Activated CD4-positive, alpha-beta T cell treated with anti-CD3 and anti-CD28 coated beads, Interleukin-2, Interleukin-6, amounts not matched to agents 100 ng/mL and 50 ng/mL, durations not matched to agents 16 hours and 8 hours (primary cell): ENCODE data around the gene OVOL3.
"Not testable (repeated sequence)": the region's sequence is repeated elsewhere in the genome, so short reads cannot be mapped to it uniquely, and the experiment has no call there.

Experiments
- DNase-seq: peaks from one replicate; pipeline ENCODE4 v3.0.0-alpha.2; 2020

The OVOL3 gene

DNA sequence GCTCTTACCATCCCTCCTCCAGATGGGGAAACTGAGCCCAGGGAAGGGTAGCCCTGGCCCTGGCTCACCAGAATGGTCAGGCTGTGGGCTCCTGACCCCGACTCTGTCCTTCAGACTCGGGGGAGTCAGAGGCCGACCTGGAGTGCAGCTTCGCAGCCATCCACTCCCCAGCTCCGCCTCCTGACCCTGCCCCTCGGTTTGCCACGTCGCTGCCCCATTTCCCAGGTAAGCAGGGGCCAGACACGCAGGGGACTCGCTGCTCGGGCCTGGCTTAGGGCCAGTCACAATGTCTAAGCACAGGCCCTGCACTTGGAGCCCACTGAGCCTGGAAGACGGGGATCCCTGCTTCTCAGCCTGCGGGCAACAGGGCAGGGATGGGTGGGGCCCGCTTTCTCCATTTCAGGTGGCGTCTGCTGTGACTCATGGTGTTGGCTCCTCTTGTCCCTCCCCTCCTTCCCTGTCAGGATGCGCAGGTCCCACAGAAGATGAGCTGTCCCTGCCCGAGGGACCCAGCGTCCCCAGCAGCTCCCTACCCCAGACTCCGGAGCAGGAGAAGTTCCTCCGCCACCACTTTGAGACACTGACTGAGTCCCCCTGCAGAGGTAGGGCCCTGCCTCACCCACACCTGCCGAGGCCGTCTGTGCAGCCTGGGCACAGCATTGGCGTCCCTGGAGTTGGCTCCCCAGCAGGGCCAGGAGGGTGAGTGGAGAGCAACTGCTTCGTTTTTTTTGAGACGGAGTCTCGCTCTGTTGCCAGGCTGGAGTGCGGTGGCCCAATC, 9.2 kb upstream of the OVOL3 start:
- no peak for DNase-seq

DNA sequence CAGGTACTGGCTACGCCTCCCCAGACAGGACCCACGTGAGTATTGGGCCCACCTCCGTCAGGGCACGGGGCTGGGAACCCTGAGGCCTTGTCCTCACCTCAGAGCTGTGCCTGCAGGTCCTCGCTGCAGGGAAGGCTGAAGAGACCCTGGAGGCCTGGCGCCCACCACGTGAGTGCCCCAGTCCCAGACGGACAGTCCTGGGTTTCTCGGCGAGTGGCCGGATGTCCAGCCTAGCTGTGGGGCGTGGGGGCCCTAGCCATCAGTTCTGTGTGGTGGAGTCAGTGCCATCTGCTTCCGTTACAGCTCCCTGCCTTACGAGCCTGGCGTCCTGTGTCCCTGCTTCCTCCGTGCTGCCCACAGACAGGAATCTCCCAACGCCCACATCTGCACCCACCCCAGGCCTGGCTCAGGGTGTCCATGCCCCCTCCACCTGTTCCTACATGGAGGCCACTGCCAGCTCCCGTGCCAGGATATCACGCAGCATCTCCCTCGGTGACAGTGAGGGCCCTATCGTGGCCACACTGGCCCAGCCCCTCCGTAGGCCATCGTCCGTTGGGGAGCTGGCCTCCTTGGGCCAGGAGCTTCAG, 7.8 kb upstream of the OVOL3 start:
- DNase-seq: no peak

DNA sequence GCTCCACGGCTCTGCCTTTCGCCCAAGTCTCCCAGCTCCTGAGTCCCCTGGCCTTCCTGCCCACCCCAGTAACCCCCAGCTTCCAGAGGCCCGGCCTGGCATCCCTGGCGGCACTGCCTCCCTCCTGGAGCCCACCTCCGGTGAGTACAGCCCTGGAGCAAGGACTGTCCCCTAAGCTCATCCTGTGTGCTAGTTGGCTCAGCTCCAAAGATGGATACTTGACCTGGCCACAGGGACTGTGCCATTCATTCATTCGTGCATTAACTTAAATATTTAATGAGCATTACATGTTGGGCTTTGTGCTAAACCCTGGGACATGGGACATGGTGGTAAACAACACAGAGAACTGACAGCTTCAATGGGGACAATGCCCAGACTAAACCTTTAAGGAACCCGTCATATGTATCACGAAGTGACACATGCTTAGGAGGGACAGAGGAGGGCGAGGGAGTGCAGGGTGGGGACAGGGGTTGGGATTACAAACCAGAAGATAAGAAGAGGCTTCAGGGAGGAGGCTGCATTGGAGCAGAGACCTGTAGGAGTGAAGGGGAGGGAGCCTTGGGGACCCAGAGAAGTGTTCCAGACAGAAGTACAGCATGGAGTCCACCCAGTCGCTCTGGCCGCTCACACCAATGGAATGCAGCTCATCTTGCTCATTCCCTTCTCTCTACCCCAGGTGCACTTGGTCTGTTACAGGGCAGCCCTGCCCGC, 6.9 kb upstream of the OVOL3 start:
- DNase-seq: no peak

DNA sequence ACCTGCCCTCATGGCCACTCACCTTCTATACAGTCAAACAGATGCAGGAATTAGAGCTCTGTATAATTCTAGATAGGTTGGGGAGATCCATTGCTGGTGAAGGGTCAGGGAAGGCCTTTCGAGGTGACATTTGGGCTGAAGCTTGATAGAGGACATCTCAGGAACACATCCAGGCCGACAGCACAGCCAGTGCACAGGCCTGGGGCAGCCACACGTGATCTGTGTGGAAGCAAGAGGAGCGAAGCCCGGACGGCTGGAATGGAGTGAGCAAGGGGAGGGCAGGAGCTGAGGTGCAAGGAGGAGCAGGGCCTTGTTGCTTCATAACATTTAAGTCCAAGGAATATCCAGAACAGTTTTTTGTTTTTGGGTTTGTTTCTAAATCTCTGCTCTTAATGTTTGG, 4.5 kb upstream of the OVOL3 start:
- no peak for DNase-seq

DNA sequence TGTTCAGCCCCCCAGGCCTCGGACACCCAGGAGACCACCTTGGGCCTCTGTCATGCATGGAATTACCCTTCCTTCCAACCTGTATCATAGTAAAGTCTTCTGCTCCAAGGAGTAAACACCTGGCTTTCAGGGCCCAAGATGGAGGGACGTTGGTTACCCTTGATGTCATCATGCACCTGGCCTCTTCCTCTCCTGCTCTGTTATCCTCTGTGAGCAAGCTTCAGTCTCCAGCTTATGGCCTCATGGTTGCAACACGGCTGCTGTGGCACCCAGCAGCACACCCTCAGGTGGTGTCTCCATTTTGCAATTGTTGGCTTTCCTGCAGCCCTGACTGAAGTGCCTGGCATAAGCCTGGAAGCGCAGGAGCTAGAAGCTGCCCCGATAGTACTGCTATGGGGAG, 4.0 kb upstream of the OVOL3 start:
- no peak for DNase-seq

- DNase-seq: no peak
Observed at GRCh38 chr19:36108684-36109083, 2.3 kb upstream of the OVOL3 start.

GRCh38 chr19:36111200-36111539, 227 bp downstream of the OVOL3 start:
- DNase-seq: no peak

GRCh38 chr19:36112678-36113077, 1.7 kb downstream of the OVOL3 start:
- DNase-seq: no peak

GRCh38 chr19:36113425-36113824, 2.5 kb downstream of the OVOL3 start:
- no peak for DNase-seq

DNA sequence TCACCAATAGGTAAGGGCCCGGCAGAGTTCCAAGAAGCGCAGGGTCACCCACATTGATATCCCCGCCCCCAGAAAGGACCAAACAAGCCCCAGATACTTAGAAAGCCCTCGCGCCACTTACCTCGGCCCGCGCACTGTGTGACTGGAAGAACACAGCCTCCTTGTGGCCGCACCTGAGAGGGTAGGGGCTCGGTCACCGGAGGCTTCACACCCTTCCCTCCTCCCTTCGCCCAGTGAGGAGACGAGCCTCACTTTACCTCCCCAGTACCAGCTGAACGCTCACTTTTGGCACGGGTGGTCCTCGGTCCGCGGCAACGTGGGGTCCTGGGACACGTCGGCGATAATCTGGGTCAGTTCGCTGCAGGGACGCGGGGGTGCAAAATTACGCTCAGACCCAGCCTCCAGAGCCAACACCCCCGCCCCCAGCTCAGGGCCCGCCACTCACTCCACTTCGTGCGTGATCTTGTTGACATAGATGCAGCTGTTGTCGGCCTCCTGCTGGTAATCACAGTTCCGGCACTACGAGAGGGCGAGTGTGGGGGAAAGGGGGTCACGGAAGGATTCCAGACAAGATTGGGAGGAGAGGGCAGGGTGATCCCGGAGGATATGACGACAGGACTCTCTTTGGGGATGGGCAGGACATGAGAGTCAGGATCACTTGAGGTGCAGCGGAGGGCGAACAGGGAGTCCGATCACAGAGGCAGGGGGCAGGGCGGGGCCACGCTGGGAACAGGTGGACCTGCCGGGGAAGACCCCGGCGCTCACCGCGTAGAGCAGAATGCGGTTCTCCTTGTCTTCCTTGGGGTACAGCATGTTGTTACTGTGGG, 3.2 kb downstream of the OVOL3 start:
- DNase-seq: peak; percentile 15

DNA sequence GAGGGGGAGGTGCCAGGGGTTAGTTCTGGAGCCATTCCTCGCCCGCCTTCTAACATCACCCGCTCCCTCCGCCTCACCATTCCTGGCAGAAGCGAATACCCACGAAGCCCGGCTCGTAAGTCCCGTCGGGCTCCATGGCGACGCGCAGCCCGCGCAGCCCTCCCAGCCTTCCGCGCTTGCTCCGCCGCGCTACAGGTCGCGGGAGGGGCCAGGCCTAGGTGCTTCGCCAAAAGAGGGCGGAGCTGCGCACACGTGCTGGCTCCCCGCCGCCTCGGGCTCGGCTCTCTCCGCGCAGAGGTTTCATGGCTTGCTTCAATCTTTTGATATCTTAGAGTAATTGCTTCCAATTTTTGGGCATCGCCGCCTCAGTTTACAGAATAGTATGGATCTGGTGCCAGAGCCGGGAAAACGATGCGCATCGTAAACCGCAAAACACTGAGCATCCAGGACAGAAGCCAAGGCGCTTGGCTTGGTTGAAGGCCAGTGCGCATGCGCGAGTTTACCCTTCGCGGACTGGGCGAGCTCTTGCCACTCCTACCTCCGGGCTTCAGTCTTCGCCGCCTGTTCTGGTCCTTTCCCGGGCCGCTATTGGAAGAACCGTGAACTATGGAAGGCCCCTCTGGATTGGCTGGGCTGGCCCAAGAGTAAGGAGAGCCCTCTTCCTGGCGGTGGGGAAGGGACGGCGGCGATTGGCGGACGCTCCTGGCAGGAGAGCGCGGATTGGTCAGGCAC, 3.9 kb downstream of the OVOL3 start, which contains the start of gene POLR2I:
TSS of gene POLR2I (minus strand) at position 155 of the 732 bp plus-strand sequence. CDS start at position 136, 19 bp downstream.
- peak; percentile 100 for DNase-seq

DNA sequence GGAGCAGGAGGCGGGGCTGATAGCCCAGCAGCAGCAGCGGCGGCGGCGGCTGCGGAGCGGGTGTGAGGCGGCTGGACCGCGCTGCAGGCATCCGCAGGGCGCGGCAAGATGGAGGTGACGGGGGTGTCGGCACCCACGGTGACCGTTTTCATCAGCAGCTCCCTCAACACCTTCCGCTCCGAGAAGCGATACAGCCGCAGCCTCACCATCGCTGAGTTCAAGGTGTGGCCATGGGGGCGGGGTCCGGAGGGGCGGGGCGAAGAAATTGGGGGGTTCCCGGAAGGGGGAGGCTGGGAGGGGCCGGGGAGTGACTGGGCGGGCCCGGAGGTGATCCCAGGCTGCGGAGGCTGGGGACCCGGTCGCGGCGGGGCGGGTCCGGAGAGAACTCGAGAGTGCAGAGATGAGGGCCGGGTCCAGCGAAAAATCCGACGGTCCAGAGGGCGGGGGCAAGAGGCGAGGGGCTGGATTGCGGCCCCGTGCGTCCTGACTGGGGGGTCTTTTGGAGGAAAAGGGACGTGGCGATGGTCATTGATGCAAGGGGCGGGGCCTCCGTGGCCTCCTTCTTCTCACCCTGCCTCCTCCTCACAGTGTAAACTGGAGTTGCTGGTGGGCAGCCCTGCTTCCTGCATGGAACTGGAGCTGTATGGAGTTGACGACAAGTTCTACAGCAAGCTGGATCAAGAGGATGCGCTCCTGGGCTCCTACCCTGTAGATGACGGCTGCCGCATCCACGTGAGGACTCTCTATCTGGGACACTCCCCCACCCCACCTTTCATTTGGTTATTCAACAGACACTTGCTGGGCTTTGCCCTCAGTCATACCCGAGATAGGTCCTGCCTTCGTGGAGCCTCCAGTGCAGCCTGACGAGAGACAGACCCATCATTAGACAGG, 4.8 kb downstream of the OVOL3 start, which contains the start of gene TBCB:
TSS of gene TBCB (plus strand) at position 16 of the 891 bp plus-strand sequence. CDS start at position 109, 93 bp downstream.
- peak; percentile 92 for DNase-seq

- DNase-seq: no peak
Observed at GRCh38 chr19:36116344-36116637, 5.3 kb downstream of the OVOL3 start.

- DNase-seq: no peak
Observed at GRCh38 chr19:36120092-36120983, 9.4 kb downstream of the OVOL3 start.

DNA sequence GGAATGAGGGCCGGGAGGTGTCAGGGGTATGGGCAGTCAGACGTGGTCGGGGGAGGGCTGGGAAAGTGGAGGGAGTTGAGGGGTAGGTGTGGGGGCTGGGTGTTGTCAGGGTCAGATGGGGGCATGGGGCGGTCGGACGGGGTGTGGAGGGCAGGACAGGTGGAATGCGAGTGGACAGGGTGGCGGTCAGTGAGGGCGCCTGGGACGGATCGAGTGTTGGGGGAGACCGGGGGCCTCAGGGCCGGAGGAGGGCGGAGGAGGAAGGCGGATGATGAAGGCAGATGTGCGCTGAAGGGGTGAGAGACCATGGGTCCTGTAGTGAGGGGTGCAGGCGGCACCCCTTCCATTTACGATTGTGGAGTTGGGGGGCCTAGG, 10.0 kb downstream of the OVOL3 start:
- DNase-seq: no peak

DNA sequence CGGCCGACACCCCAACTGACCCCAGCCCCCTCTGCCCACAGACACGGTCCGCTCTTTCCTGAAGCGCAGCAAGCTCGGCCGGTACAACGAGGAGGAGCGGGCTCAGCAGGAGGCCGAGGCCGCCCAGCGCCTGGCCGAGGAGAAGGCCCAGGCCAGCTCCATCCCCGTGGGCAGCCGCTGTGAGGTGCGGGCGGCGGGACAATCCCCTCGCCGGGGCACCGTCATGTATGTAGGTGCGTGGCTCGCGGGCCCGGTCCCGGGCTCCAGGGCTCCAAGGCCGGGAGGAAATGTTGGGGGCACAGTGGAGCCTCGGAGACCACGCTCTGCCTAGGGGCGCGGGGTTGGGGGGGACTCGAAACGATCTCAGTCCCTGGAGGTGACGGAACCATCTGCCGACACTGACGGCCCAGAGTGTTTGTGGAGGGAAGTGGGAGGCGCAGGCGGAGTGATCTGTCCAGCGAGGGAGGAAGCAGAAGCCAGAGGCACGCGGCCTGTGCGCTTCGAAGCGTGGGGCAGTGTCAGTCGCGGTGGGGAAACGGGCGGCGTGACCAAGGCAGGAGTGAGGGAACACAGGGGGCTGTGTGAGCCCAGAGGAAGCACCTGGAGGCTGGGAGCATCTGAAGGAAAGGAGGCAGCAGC, 10.7 kb downstream of the OVOL3 start:
- no peak for DNase-seq

DNA sequence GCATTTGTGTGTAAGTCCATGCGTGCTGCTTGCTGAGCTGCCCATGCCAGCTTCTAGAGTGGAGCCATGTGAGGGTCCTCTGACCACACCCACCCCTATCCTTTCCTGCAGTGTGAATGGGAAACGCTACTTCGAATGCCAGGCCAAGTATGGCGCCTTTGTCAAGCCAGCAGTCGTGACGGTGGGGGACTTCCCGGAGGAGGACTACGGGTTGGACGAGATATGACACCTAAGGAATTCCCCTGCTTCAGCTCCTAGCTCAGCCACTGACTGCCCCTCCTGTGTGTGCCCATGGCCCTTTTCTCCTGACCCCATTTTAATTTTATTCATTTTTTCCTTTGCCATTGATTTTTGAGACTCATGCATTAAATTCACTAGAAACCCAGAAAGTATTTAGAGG, 14.6 kb downstream of the OVOL3 start:
- DNase-seq: peak; percentile 19

DNA sequence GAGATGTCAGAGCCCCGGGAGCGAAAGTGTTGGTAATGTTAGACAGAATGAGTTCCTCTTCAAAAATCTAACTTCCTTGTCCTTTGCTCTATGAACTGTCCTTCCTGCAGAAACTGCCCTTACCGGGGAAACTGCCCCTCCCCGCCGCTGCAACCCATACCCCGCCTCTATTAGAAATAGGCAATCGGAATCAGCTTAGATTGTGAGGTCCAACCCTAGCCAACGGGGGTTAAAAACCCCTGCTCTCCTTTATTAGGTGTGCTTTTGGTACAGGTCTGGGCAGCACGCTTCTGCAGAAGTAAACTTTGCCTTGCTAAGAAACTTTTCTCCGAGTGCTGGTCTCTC, 17.4 kb downstream of the OVOL3 start:
- DNase-seq: peak; percentile 31

GRCh38 chr19:36131221-36131620, 20.3 kb downstream of the OVOL3 start:
- not testable (repeated sequence) for DNase-seq

DNA sequence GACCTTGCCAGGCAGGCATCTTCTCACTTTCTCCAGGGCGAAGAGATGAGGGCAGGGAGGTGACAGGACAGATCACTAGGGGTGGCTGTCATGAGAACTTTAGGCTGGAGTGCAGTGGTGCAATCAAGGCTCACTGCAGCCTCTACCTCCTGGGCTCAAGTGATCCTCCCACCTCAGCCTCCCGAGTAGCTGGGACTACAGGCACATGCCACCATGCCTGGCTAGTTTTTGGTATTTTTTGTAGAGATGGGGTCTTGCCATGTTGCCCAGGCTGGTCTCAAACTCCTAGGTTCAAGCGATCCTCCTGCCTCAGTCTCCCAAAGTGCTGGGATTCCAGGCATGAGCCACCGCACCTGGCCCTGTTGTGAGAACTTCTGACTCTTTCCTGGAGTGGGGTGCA, 23.9 kb downstream of the OVOL3 start:
- not testable (repeated sequence) for DNase-seq
